ENCODE measurements around the gene PRKAR2A.

Gene PRKAR2A

GRCh38 chr3:48716982-48717746 is 130.5 kb downstream of the PRKAR2A start, which contains the start of gene IP6K2 (continued):
- TF ChIP-seq ZBTB44 (tag by site-specific recombination; IDR thresholded peaks at IDR 0.05) = no peak

GRCh38 chr3:48716508-48716981 is 131.1 kb downstream of the PRKAR2A start:
- ChIA-PET CTCF (interaction anchor here (0.5 to 2.3 kb wide), 5 partner anchors 12 to 195 kb away, joined by 3 to 4 read pairs (median 4); partner anchors contain the start of gene NCKIPSD), POLR2A (interaction anchor here (1.0 to 2.0 kb wide), 6 partner anchors 10 to 305 kb away, joined by 3 to 6 read pairs (median 4); partner anchors contain the start of genes ATRIP, NDUFAF3 and WDR6)
- Histone ChIP-seq H3K4me3 (ENCODE audit: low read depth, low read length) (peak overlapping the region; percentile 67), H3K4me1 (ENCODE audit: control insufficient read depth, insufficient read depth, low read length) (no peaks in the 10 kb centered on the region), H3K9me3 (ENCODE audit: control insufficient read depth, insufficient read depth, low read depth, low read length) (no peaks in the 10 kb centered on the region), H3K36me3 (ENCODE audit: control insufficient read depth in 2 of 2, insufficient read depth in 1 of 2, low read length in 2 of 2) (peaks cover 9 to 33% of the 10 kb centered on the region in 2 experiments; a peak in 2 of 3 replicates), H3K27ac (ENCODE audit: extremely low read depth, low read depth, low read length) (peak overlapping the region; percentile 80)
- TF ChIP-seq ZSCAN16 (tag by site-specific recombination; IDR thresholded peaks at IDR 0.05) (no peak), ZNF433 (tag by site-specific recombination; IDR thresholded peaks at IDR 0.05; ENCODE audit: low read depth) (no peak), ZEB2 (tag by site-specific recombination; IDR thresholded peaks at IDR 0.05) (0 out of 2 replicates have a peak, but pooled peaks have one; percentile 17), PRDM6 (tag by site-specific recombination; IDR thresholded peaks at IDR 0.05) (no peak), PRDM10 (tag by site-specific recombination; IDR thresholded peaks at IDR 0.05) (peak; percentile 64; the same call in 1 of the 2 replicates), REST (tag by site-specific recombination; IDR thresholded peaks at IDR 0.05) (no peak), GLIS2 (tag by site-specific recombination; IDR thresholded peaks at IDR 0.05) (peak; percentile 36; the same call in 1 of the 2 replicates), IKZF3 (tag by site-specific recombination; IDR thresholded peaks at IDR 0.05) (peak; percentile 36; the same call in 1 of the 2 replicates), ZBTB20 (tag by site-specific recombination; IDR thresholded peaks at IDR 0.05) (0 out of 2 replicates have a peak, but pooled peaks have one; percentile 14)

Measured in HEK293 (cell line).